ENCODE measurements around the gene DCLK1. TPM values are rescaled to one million over a fixed set of nuclear protein-coding genes. Genes with fewer than 3 reads are reported as not detected.
"Not testable (repeated sequence)": the region's sequence is repeated elsewhere in the genome, so short reads cannot be mapped to it uniquely, and the experiment has no call there.

The DCLK1 gene
- total RNA-seq, 1 donor from 2014 or later: 55.5 TPM

DNA sequence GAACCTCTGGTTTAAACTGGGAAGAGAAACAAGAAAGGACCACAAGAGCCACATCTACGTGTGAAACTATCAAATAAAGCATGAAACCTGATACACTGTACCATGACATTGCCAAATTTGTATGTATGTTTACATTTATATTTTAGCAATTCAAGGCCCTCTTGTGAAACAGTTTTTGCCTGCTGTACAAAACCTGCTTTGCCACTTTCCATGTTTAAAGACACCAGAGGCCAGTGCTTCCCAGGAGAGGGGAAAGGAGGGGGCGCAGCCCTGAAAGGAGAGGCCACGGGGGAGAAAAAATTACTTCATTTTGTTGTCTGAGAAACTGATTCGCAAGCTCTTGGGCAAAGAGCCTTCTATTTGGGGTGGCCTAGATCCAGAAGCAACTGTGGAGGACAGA is 124.8 kb downstream of the DCLK1 start:
- ATAC-seq (peak; percentile 22), DNase-seq (ENCODE audit: low spot score) (no peak)
- intact Hi-C loops (cut with DNase I): no loop called here

DNA sequence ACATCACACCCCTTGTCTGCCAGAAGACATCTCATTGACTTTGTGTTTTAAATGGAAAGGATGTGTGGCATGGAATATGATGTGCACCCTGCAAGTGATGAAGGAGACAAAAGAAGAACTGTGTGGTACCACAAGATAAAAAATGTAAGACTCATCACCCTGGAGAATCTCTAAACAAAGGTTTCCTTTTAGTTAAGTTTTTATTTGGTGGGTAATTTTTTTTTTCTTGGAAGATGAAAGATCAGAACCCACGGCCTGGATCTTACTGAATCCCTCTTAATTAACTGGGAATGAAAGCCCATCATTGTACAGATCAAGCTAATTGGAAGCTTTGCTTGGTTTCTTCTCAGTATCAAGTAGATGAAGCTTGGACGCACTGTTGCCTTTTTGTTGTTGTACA is 129.6 kb downstream of the DCLK1 start:
- no peak for DNase-seq (ENCODE audit: low spot score)
- intact Hi-C loops (cut with DNase I): no loop called here
- no peak for ATAC-seq

DNA sequence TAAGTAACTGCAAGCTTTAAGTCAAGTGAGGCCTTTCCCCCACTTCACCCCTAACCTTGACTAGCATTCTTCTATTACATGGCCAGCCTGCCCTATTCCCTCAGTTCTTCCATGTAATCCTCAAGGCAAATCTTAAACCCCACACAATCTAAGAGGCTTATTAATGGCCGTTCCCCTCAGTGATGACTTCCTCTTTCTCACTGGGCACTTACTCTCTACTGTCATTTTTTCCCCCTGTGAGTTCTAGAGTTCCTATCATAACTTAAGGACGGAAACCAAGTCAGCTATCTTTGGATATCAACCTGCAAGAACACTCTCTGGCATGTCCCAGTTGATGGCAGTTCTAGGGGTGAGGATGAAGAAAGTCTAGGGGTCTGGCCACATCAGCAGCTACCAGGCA is 131.2 kb downstream of the DCLK1 start:
- DNase-seq (ENCODE audit: low spot score): no peak

DNA sequence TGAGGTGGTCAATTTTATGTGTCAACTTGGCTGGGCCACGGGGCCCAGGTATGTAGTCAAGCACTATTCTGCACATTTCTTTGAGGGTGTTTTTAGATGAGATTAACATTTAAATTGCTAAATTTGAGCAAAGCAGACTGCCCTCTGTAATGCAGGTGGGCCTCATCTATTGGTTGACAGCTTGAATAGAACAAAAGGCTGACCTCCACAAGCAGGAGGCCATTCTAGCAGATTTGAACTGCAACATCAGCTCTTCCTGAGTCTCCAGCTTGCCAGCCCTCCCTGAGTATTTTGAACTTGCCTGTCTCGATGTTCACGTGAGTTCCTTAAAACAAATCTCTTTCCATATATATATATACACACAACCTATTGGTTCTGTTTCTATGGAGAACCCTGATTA is 134.8 kb downstream of the DCLK1 start:
- ATAC-seq (no peak), DNase-seq (ENCODE audit: low spot score) (no peak)
- intact Hi-C loops (cut with DNase I): no loop called here

More for the DNA sequence above, 131.2 kb downstream of the DCLK1 start:
- no peak for ATAC-seq
- intact Hi-C loops (cut with DNase I): no loop called here

DNA sequence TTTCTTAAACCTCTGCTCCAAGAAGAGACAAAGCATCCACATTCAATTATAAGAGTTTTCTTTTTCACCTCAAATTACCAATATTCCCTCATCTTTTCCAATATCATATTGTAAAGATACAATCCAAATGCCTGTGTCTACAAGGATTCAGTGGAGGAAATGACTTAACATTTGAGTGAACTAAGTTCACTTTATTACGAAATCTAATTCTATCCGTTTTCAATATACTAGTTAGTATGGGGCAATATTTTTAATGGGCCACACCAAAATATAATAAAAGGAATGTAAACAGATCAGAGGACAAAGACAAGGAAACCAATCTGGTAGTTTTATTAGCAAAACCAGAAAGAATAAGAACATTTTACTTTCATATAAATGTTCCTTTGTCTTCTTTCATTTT is 136.0 kb downstream of the DCLK1 start:
- DNase-seq (ENCODE audit: low spot score) (no peak), ATAC-seq (no peak)
- intact Hi-C loops (cut with DNase I): no loop called here

DNA sequence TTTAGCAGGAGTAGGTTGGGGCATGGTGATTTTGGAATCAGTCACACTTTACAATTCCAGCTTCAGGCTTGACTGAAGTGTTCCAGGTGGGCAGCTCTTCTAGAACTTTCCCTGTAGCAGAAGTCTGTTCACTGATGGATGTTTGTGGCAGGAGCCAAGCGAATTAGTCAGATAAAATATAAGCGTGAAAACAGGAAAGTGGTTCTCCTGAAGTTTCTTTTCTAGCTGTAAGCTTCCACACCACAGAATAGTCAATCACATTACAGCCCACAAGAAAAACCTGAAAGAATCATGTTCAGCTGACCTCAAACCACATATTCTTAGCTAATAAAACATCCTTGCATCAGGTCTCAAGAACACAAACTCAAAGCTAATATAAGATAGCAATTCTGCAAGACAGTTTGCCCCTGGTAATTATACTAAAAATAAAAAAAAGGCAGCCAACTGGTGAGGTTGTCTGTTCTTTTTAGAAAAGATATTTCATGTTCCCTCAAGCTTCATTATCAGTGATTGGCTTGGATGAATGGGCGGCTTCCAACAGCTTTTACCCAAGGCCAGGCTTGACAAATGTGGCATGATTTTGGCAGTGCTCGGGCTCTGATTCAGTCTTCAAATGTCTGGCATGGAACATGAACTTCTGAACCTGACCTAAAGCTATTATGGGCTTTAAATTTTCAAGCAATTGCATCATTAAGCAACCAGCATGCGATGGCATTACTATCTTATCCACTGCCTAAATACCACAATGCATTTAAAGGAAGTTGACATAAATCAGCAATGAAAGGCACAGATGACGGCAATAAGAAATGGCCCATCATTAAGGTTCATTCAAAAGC is 136.8 kb downstream of the DCLK1 start:
- DNase-seq (ENCODE audit: low spot score) (no peak), ATAC-seq (no peak)
- intact Hi-C loops (cut with DNase I): no loop called here

DNA sequence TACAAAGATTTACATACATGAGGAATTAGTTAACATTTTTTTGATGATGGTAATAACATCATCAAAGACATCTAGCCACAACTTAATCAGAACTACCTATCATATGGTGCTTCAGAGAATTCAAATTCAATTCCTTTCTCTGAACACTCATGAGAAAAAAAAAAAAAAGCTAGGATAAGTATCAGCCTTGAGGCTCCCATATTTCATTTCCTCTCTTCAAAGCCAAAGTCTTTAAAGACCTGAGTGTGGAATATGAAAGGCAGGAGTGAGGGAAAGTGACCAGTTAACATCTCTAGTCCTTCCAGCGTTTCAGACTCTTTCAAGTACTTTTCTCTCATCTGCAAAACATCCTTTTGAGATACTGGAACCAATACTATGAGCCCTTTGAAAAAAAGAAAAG is 137.5 kb downstream of the DCLK1 start:
- ATAC-seq (no peak), DNase-seq (ENCODE audit: low spot score) (no peak)
- intact Hi-C loops (cut with DNase I): no loop called here

DNA sequence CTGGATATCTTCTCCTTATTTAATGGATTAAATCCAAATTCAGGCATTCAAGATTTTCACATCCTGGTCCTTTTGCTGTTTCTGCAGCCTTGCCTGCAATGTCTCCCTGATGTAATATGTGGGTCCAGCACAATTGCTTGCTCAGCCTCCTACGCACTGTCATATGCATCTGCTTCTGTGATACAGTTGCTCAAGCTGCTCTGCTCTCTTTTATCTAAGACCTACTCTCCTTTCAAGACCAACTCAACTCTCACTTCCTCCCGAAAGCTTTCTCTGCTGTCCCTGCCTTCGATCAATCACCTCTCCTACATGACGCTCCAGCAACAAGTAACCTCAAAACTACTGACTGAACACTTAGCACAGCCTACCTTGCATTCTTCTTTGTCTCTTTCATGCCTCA is 138.2 kb downstream of the DCLK1 start:
- intact Hi-C loops (cut with DNase I): no loop called here
- DNase-seq (ENCODE audit: low spot score) (no peak), ATAC-seq (no peak)

DNA sequence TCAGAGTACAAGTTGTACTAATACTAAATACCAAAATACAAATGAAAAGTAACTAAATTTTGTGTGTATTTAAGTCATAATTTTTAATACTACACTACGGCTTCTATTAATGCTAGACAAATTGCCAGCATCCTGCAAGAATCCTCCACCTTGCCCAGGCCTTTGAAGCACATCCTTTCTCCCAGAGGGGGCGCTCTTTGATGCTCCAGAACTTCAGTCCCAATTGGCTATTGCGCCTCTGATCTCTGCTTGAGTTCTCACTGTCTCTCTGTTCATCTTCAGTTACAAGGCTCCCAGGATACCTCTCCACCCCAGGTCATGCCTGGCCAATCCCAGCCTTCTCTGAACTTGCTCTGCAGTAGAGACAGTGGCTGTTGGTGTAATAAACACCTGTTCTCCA is 141.0 kb downstream of the DCLK1 start:
- intact Hi-C loops (cut with DNase I): no loop called here
- ATAC-seq (no peak), DNase-seq (ENCODE audit: low spot score) (no peak)

DNA sequence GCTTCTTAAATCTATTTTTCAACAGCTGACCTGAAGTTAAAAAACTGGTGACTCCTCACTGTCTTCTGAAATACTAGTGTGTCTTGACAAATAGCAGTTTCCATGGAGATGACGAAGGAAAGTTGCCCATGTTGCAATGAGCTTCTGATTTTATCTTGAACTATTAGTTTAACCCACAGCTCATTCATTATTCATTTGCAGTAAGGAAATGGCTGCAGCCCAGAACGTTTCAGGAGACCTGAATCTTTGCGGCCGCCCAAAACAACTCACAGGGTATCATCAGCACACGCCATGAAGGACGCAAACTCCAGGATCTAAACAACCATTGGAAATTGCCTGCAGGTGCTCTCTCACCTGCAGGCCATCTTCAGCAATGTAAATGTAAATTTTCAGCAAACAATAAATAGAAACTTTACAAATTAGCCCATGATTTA is 142.5 kb downstream of the DCLK1 start:
- intact Hi-C loops (cut with DNase I): no loop called here
- DNase-seq (ENCODE audit: low spot score): no peak
- ATAC-seq: no peak

DNA sequence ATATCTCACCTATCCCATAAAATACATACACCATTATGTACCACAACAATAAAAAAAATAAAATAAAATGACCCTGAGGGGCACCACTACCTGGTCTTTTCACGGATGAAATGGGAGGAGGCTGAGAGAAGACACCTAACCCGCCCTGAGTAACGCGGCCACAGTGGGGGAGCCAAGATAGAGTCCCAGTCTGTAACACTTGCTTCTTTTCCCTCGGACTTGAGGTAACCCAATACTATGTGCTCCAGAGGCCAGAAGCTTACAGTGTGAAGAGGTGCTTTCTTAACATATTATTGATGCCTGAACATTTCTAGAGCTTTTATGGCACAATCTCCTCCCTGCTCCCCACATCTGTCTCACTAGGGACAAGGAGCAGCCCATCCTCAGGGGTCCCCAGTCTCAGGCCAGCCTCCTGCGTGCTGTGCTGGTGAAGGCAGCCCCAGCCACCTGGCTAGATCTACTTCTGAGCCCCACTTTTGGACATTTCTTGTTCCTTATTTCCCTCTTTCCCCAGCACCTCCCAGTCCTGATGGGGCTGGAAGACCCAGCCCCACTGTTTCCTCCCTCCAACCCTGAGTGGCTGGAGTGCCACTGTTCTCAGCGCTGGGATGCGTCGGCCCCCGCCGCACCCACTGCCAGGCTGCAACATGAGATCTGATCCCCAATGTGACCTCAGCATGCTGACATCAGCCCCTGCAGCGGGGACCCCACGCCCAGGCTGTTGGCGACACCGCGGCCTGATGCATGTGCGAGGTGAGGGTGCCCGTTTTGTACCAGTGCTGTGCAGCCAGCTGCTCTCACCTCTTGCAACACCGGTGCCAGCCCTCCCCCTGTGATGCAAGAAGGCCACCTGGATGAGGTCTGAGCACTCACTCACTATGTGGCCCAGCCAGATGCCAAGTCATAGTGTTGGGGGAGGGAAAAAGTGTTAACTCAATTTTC is 143.3 kb downstream of the DCLK1 start:
- ATAC-seq (peak; percentile 8), DNase-seq (ENCODE audit: low spot score) (no peak)
- intact Hi-C loops (cut with DNase I): no loop called here

DNA sequence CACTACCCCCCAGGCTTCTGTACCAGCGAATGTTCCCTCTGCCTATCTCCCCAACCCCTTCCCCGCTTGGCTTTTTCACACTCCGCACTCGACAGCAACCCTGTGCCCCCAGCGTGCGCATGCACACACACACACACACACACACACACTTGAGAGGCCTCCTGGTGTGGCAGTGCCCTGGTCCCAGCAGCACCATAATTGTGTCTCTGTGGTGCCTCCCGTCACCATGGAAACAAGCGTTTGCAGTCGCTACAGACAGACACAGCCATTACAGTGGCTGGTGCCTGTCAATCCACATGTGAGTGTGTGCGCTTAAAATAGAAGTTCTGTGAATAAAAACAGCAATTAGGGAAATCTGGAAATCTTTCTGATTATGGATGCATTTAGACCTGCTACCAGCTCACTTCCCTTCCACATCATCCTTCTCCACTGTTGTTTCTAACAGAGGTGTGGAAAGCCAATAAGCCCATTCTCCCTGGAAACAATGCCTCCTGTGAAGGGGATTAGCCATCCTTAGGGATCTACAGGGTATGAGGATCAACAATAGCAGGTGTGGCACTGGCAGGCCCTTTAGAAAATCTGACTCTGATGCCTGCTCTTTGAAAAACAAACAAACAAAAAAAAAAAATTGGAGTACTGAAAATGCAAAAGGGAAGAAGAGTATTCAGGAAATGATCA is 146.3 kb downstream of the DCLK1 start:
- DNase-seq (ENCODE audit: low spot score): no peak
- no peak for ATAC-seq
- intact Hi-C loops (cut with DNase I): no loop called here

DNA sequence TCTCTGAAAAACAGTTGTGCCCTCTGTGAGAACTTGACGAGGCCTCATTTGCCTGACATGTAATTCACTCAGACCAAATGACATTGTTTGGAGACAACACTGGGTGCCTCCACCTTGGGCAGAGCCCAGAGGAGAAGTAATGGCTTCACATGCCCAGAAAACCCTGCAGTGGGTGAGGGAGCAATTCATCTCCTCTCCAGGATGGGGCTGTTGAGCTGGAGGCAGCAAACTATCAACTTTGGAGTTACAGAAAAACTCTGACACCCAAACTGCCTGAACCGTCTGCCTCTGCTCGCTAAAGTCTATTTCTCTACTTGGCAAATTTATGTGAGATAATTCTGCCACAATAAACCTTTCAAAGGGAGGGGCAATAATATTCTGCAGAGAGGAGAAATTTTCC is 146.9 kb downstream of the DCLK1 start:
- DNase-seq (ENCODE audit: low spot score): no peak
- intact Hi-C loops (cut with DNase I): no loop called here
- no peak for ATAC-seq

DNA sequence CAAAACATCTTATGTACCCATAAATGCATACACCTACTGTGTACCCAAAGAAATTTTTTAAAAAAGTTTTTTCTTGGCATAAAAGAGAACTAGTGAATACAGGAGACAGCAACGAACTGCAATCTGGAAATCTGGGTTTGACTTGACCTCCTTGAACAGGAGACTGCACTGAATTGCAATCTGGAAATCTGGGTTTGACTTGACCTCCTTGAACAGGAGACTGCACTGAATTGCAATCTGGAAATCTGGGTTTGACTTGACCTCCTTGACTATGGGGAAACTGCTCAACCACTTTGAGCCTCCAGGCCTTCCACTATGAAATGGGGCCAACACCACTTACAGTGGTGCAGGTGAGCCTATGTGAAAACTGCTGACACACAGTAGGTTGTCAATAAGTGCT is 147.5 kb downstream of the DCLK1 start:
- ATAC-seq; DNase-seq (ENCODE audit: low spot score); intact Hi-C loops (cut with DNase I): not testable (repeated sequence)

DNA sequence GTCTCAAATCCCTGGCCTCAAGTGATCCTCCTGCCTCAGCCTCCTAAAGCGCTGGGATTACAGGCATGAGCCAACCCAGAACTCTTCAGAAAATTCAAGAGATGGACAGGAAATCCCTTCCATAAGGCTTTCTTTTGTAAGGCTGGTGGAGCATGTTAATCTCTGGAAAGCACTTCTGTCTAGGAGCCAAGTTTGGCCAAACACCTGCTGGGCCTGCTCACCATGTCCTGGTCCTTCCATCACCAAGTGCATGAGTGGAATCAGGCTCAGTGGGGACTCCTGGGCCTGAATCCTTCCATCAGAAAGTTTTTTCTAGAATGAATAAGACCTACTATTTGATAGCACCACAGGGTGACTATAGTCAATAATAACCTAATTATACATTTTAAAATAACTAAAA is 148.0 kb downstream of the DCLK1 start:
- no peak for ATAC-seq
- intact Hi-C loops (cut with DNase I): no loop called here

DNA sequence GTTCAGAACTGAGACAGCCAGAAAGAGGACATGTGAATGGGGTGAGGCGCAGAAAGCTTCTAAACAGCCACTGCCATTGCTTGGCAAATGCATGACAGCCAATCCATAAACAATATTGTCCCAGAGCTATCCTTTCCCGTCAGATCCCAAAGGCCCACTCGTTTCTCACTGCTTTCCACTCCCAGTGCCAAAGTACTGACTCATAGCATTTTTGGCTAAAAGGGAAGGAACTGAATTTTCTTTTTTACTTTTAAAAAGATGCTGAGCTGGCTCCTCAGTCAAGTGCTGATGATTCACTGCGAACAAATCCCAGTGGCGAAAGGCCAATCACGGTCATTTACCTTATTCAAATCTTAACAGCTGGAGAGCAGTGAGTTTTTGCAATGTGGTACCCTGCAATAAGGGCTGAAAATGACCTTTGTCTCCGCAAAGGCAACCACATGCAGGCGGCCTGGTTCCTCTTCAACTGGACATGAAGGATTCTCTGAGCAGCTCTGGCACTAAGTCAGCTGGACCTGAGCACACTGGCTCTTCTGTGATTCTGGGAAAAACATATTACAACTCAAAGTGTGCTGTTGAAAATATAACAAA is 151.7 kb downstream of the DCLK1 start:
- peak; percentile 85 for DNase-seq (ENCODE audit: low spot score)
- ATAC-seq: peak; percentile 92
- intact Hi-C loops (cut with DNase I): no loop called here

More for the DNA sequence above, 148.0 kb downstream of the DCLK1 start:
- no peak for DNase-seq (ENCODE audit: low spot score)

DNA sequence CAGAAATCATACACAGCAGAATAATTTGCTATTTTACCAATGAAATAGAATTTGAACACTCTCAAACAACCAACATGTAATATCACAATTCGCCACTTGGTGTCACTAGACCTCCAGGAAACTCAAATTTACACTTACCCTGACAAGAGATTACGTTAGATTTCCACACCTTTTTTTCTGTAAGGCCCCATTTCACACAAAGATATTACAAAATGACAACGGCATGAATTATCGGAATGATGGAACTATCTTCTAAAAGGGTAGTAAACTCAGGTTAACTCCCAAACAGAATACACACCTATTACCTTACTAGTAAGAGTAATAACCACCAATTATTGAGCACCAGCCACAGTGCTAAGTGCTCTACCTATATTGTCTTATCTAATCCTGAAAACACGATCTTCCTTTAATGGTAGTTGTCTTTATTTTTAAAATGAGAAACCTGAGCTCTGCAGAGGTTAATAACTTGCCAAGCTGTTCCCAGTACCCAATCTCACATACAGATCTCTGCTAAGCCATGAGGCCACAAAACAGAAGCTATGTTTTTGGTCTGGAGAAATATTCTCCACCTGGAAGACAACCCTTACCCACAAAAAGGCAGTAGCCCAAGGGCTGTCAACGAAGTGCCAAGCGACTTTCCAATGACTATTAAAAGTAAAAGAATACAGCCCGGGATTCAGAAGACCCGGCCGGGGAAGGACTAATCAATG is 152.4 kb downstream of the DCLK1 start:
- intact Hi-C loops (cut with DNase I): no loop called here
- ATAC-seq (peak; percentile 59), DNase-seq (ENCODE audit: low spot score) (no peak)

DNA sequence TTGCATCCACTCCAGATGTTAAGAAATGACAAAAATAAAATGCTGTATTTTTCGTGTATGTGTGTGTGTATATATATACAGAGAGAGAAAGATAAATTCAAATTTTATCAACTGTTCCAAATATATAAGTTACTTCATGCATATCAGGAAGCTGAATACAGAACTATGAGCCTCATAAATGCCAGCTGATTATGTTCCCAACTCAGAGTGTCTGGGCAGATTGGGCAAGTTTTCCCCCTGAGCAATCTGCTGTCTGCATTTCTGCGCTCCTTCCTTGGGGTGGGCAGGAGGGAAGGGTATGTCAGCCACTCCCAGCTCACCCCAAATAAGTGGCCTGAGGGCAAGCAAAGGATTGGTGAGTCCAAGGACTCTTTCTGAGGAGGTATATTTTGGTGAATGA is 154.1 kb downstream of the DCLK1 start:
- DNase-seq (ENCODE audit: low spot score): no peak
- intact Hi-C loops (cut with DNase I): no loop called here
- no peak for ATAC-seq

DNA sequence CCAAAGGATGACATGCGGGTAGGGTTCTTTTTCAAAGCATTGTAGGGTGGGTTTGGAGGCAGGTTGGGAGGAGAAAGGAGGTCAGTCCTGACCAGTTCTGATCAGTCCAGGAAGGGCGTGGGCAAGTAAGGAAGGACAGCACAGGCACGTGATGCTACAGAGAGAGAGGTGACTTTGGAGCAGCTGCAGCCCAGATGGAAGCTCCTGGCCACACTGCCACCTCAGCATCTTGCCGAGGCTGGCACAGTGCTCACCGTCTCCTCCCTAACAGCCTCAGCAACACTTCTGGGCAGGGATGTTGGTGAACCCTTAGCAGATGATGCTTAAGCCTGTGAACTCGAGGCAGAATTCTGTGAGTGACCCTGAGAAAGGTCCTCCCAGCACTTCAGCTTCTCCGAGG is 155.1 kb downstream of the DCLK1 start:
- ATAC-seq: no peak
- intact Hi-C loops (cut with DNase I): no loop called here

More for the DNA sequence above, 155.1 kb downstream of the DCLK1 start:
- no peak for DNase-seq (ENCODE audit: low spot score)
